Activated CD4-positive, alpha-beta T cell treated with anti-CD3 and anti-CD28 coated beads, Interleukin-2, amount 10 ng/mL, durations not matched to agents 24 days and 14 days (primary cell): ENCODE data around the gene MRPS6. TPM values are rescaled to one million over a fixed set of nuclear protein-coding genes. Genes with fewer than 3 reads are reported as not detected.

ENCODE experiments used
- DNase-seq: peaks from one replicate; pipeline ENCODE4 v3.0.0; 2022
- H3K27ac Mint-ChIP-seq: one replicate; pipeline ENCODE4 v1.8.0; 2022; ENCODE audit warnings: mild to moderate bottlenecking, mixed read lengths
- H3K27me3 Mint-ChIP-seq: one replicate; pipeline ENCODE4 v1.8.0; 2022; ENCODE audit warnings: mixed read lengths
- H3K36me3 Mint-ChIP-seq: one replicate; pipeline ENCODE4 v1.8.0; 2022; ENCODE audit warnings: low read depth, mild to moderate bottlenecking, mixed read lengths
- H3K4me1 Mint-ChIP-seq: one replicate; pipeline ENCODE4 v1.8.0; 2021; ENCODE audit warnings: mixed read lengths
- H3K4me3 Mint-ChIP-seq: one replicate; pipeline ENCODE4 v1.8.0; 2022; ENCODE audit warnings: mild to moderate bottlenecking, moderate library complexity, mixed read lengths
- H3K9me3 Mint-ChIP-seq: one replicate; pipeline ENCODE4 v1.8.0; 2021; ENCODE audit warnings: mixed read lengths
- intact Hi-C: fragments of 100-400 bp; cut with micrococcal nuclease; formaldehyde crosslinking; loops from one replicate; pipeline ENCODE4 v1.15.1; 2023
- total RNA-seq: library from RNA; stranded (reverse); gene quantifications from 2 replicates; pipeline ENCODE4 v1.2.3, GENCODE V29; 2022

The MRPS6 gene
- total RNA-seq, 1 donor from 2014 or later = 154 TPM

- no peak overlapping the region for H3K27ac Mint-ChIP-seq
- no peak for DNase-seq
- intact Hi-C loops = no loop called here
Observed at GRCh38 chr21:34141373-34141772, 68.0 kb downstream of the MRPS6 start.

GRCh38 chr21:34143685-34144182 is 70.4 kb downstream of the MRPS6 start:
- intact Hi-C loops = no loop called here
- no peak for DNase-seq
- H3K27ac Mint-ChIP-seq = no peak overlapping the region
- H3K27me3 Mint-ChIP-seq = no peaks in the 10 kb centered on the region
- peaks cover 9% of the 10 kb centered on the region for H3K9me3 Mint-ChIP-seq
- H3K4me3 Mint-ChIP-seq = no peak overlapping the region
- H3K36me3 Mint-ChIP-seq = peaks cover 75% of the 10 kb centered on the region
- H3K4me1 Mint-ChIP-seq = peaks cover 11% of the 10 kb centered on the region

More at GRCh38 chr21:34141373-34141772, 68.0 kb downstream of the MRPS6 start:
- peaks cover 77% of the 10 kb centered on the region for H3K36me3 Mint-ChIP-seq
- H3K4me1 Mint-ChIP-seq = peaks cover 10% of the 10 kb centered on the region
- no peak overlapping the region for H3K4me3 Mint-ChIP-seq
- peaks cover 13% of the 10 kb centered on the region for H3K9me3 Mint-ChIP-seq
- no peaks in the 10 kb centered on the region for H3K27me3 Mint-ChIP-seq

GRCh38 chr21:34144224-34144623 is 70.8 kb downstream of the MRPS6 start:
- Mint-ChIP-seq H3K36me3 (peaks cover 76% of the 10 kb centered on the region), H3K4me1 (peaks cover 11% of the 10 kb centered on the region), H3K27me3 (no peaks in the 10 kb centered on the region), H3K4me3 (no peak overlapping the region), H3K27ac (no peak overlapping the region), H3K9me3 (peaks cover 9% of the 10 kb centered on the region)
- DNase-seq = no peak
- intact Hi-C loops = no loop called here

GRCh38 chr21:34147792-34148418 is 74.5 kb downstream of the MRPS6 start:
- intact Hi-C loops = no loop called here
- no peaks in the 10 kb centered on the region for H3K27me3 Mint-ChIP-seq
- H3K36me3 Mint-ChIP-seq = peaks cover 59% of the 10 kb centered on the region
- H3K4me1 Mint-ChIP-seq = peaks cover 13% of the 10 kb centered on the region
- H3K9me3 Mint-ChIP-seq = peaks cover 13% of the 10 kb centered on the region
- no peak overlapping the region for H3K4me3 Mint-ChIP-seq
- no peak overlapping the region for H3K27ac Mint-ChIP-seq
- no peak for DNase-seq

- intact Hi-C loops = no loop called here
- Mint-ChIP-seq H3K9me3 (peaks cover 17% of the 10 kb centered on the region), H3K27ac (no peak overlapping the region), H3K4me3 (no peak overlapping the region), H3K4me1 (peaks cover 17% of the 10 kb centered on the region), H3K36me3 (peaks cover 57% of the 10 kb centered on the region), H3K27me3 (no peaks in the 10 kb centered on the region)
- DNase-seq = no peak
Observed at GRCh38 chr21:34148419-34148804, 75.0 kb downstream of the MRPS6 start.

GRCh38 chr21:34148826-34149558 is 75.6 kb downstream of the MRPS6 start:
- no peak for DNase-seq
- peaks cover 17% of the 10 kb centered on the region for H3K9me3 Mint-ChIP-seq
- no peak overlapping the region for H3K4me3 Mint-ChIP-seq
- H3K27ac Mint-ChIP-seq = no peak overlapping the region
- H3K27me3 Mint-ChIP-seq = no peaks in the 10 kb centered on the region
- intact Hi-C loops = no loop called here
- peaks cover 19% of the 10 kb centered on the region for H3K4me1 Mint-ChIP-seq
- peaks cover 52% of the 10 kb centered on the region for H3K36me3 Mint-ChIP-seq

GRCh38 chr21:34152500-34152899 is 79.1 kb downstream of the MRPS6 start:
- Mint-ChIP-seq H3K27me3 (no peaks in the 10 kb centered on the region), H3K36me3 (peaks cover 35% of the 10 kb centered on the region), H3K4me1 (peaks cover 47% of the 10 kb centered on the region), H3K9me3 (peaks cover 16% of the 10 kb centered on the region), H3K4me3 (no peak overlapping the region), H3K27ac (peak overlapping the region; percentile 43)
- intact Hi-C loops = no loop called here
- no peak for DNase-seq

- intact Hi-C loops = loop anchor here (1.0 to 2.0 kb wide), 2 partner anchors 26 to 36 kb away; no protein-coding TSS in a partner anchor
- H3K36me3 Mint-ChIP-seq = peaks cover 32% of the 10 kb centered on the region
- peaks cover 22% of the 10 kb centered on the region for H3K9me3 Mint-ChIP-seq
- H3K4me3 Mint-ChIP-seq = peak overlapping the region; percentile 33
- H3K27ac Mint-ChIP-seq = peak overlapping the region; percentile 94
- no peaks in the 10 kb centered on the region for H3K27me3 Mint-ChIP-seq
- peaks cover 46% of the 10 kb centered on the region for H3K4me1 Mint-ChIP-seq
- DNase-seq = peak; percentile 87
Observed at GRCh38 chr21:34154878-34155277, 81.5 kb downstream of the MRPS6 start.

GRCh38 chr21:34156957-34157356 is 83.6 kb downstream of the MRPS6 start:
- intact Hi-C loops = no loop called here
- H3K36me3 Mint-ChIP-seq = peaks cover 34% of the 10 kb centered on the region

GRCh38 chr21:34157521-34157920 is 84.1 kb downstream of the MRPS6 start:
- intact Hi-C loops = no loop called here
- no peak for DNase-seq
- H3K36me3 Mint-ChIP-seq = peaks cover 31% of the 10 kb centered on the region
- peaks cover 27% of the 10 kb centered on the region for H3K9me3 Mint-ChIP-seq
- H3K4me3 Mint-ChIP-seq = no peak overlapping the region
- no peaks in the 10 kb centered on the region for H3K27me3 Mint-ChIP-seq
- peak overlapping the region; percentile 94 for H3K27ac Mint-ChIP-seq
- peaks cover 40% of the 10 kb centered on the region for H3K4me1 Mint-ChIP-seq

More at GRCh38 chr21:34156957-34157356, 83.6 kb downstream of the MRPS6 start:
- H3K9me3 Mint-ChIP-seq = peaks cover 27% of the 10 kb centered on the region
- H3K4me3 Mint-ChIP-seq = no peak overlapping the region
- H3K27ac Mint-ChIP-seq = peak overlapping the region; percentile 94
- H3K27me3 Mint-ChIP-seq = no peaks in the 10 kb centered on the region
- no peak for DNase-seq
- peaks cover 43% of the 10 kb centered on the region for H3K4me1 Mint-ChIP-seq

- no peak overlapping the region for H3K27ac Mint-ChIP-seq
- peaks cover 20% of the 10 kb centered on the region for H3K9me3 Mint-ChIP-seq
- no peak overlapping the region for H3K4me3 Mint-ChIP-seq
- DNase-seq = no peak
- H3K27me3 Mint-ChIP-seq = no peaks in the 10 kb centered on the region
- intact Hi-C loops = no loop called here
- peaks cover 26% of the 10 kb centered on the region for H3K36me3 Mint-ChIP-seq
- H3K4me1 Mint-ChIP-seq = peaks cover 30% of the 10 kb centered on the region
Observed at GRCh38 chr21:34158866-34159835, 85.8 kb downstream of the MRPS6 start.

GRCh38 chr21:34166468-34166867 is 93.1 kb downstream of the MRPS6 start:
- peaks cover 30% of the 10 kb centered on the region for H3K9me3 Mint-ChIP-seq
- intact Hi-C loops = no loop called here
- H3K36me3 Mint-ChIP-seq = peaks cover 43% of the 10 kb centered on the region
- peak; percentile 67 for DNase-seq
- H3K27ac Mint-ChIP-seq = no peak overlapping the region
- H3K27me3 Mint-ChIP-seq = no peaks in the 10 kb centered on the region
- no peak overlapping the region for H3K4me3 Mint-ChIP-seq
- no peaks in the 10 kb centered on the region for H3K4me1 Mint-ChIP-seq

- Mint-ChIP-seq H3K9me3 (peaks cover 44% of the 10 kb centered on the region), H3K36me3 (peaks cover 37% of the 10 kb centered on the region), H3K4me1 (no peaks in the 10 kb centered on the region)
Observed at GRCh38 chr21:34170886-34171285, 97.5 kb downstream of the MRPS6 start.

More at GRCh38 chr21:34170886-34171285, 97.5 kb downstream of the MRPS6 start:
- Mint-ChIP-seq H3K4me3 (no peak overlapping the region), H3K27ac (no peak overlapping the region), H3K27me3 (no peaks in the 10 kb centered on the region)
- no peak for DNase-seq
- intact Hi-C loops = no loop called here
